SK-N-SH treated with all-trans-retinoic acid at 6 μM for 48 hours (cell line): ENCODE data around the gene GBX1.

ENCODE experiments used
- ATAC-seq: fragments of 200-7000 bp; cut with Tn5 transposase; 3 replicates; pipeline ENCODE4 v1.9.1; 2020; ENCODE audit warnings: mild to moderate bottlenecking, moderate library complexity
- ARNTL ChIP-seq: fragments of 450-650 bp; formaldehyde crosslinking; IDR thresholded peaks from 2 replicates; pipeline ENCODE4 v1.5.0; 2020; ENCODE audit warnings: low read depth, mild to moderate bottlenecking, moderate library complexity, borderline replicate concordance
- BACH2 ChIP-seq: fragments of 250-450 bp; sonication (Bioruptor Pico); IDR thresholded peaks from 2 replicates; pipeline ENCODE4 v1.9.0; 2021; ENCODE audit warnings: mild to moderate bottlenecking, borderline replicate concordance
- CSDC2 ChIP-seq: fragments of 250-450 bp; sonication (Bioruptor Pico); IDR thresholded peaks from 2 replicates; pipeline ENCODE4 v1.5.0; 2020; ENCODE audit warnings: mild to moderate bottlenecking, moderate library complexity
- ESRRG ChIP-seq: fragments of 250-450 bp; sonication (Bioruptor Pico); IDR thresholded peaks from 2 replicates; pipeline ENCODE4 v1.6.1; 2021; ENCODE audit warnings: mild to moderate bottlenecking
- GLIS3 ChIP-seq: fragments of 250-450 bp; sonication (Bioruptor Pico); IDR thresholded peaks from 2 replicates; pipeline ENCODE4 v1.5.0; 2020; ENCODE audit warnings: mild to moderate bottlenecking, moderate library complexity
- ISL1 ChIP-seq: fragments of 250-450 bp; sonication (Bioruptor Pico); IDR thresholded peaks from 2 replicates; pipeline ENCODE4 v2.1.2; 2022; ENCODE audit warnings: mild to moderate bottlenecking, moderate library complexity
- OSR1 ChIP-seq: fragments of 250-450 bp; sonication (Bioruptor Pico); IDR thresholded peaks from 2 replicates; pipeline ENCODE4 v1.8.0; 2022; ENCODE audit warnings: moderate library complexity, mild to moderate bottlenecking, inconsistent platforms
- PPARA ChIP-seq: fragments of 250-450 bp; sonication (Bioruptor Pico); IDR thresholded peaks from 2 replicates; pipeline ENCODE4 v1.5.0; 2020; ENCODE audit warnings: mild to moderate bottlenecking, borderline replicate concordance
- RARB ChIP-seq: fragments of 250-450 bp; sonication (Bioruptor Pico); IDR thresholded peaks from 2 replicates; pipeline ENCODE4 v1.8.0; 2021; ENCODE audit warnings: mild to moderate bottlenecking, moderate library complexity
- SNAI2 ChIP-seq: fragments of 250-450 bp; sonication (Bioruptor Pico); IDR thresholded peaks from 2 replicates; pipeline ENCODE4 v1.5.0; 2020; ENCODE audit warnings: mild to moderate bottlenecking, moderate library complexity
- TCF4 ChIP-seq: fragments of 250-450 bp; sonication (Bioruptor Pico); IDR thresholded peaks from 2 replicates; pipeline ENCODE4 v1.8.0; 2021; ENCODE audit warnings: mild to moderate bottlenecking, moderate library complexity, borderline replicate concordance
- TOX ChIP-seq: fragments of 250-450 bp; sonication (Bioruptor Pico); IDR thresholded peaks from 2 replicates; pipeline ENCODE4 v1.8.0; 2021; ENCODE audit warnings: mild to moderate bottlenecking, moderate library complexity, borderline replicate concordance
- ZC3H10 ChIP-seq: fragments of 250-450 bp; sonication (Bioruptor Pico); IDR thresholded peaks from 2 replicates; pipeline ENCODE4 v1.5.1; 2021; ENCODE audit warnings: mild to moderate bottlenecking, moderate library complexity
- ZFP3 ChIP-seq: fragments of 250-450 bp; sonication (Bioruptor Pico); IDR thresholded peaks from 2 replicates; pipeline ENCODE4 v1.5.0; 2020; ENCODE audit warnings: mild to moderate bottlenecking, moderate library complexity
- ZFP30 ChIP-seq: fragments of 450-650 bp; formaldehyde crosslinking; IDR thresholded peaks from 2 replicates; pipeline ENCODE4 v1.5.0; 2022; ENCODE audit warnings: mild to moderate bottlenecking, moderate library complexity
- ZNF8 ChIP-seq: fragments of 450-650 bp; formaldehyde crosslinking; IDR thresholded peaks from 2 replicates; pipeline ENCODE4 v1.5.0; 2020; ENCODE audit warnings: mild to moderate bottlenecking, moderate library complexity
- TF ChIP-seq, protein P1 (sequence below): fragments of 250-450 bp; sonication (Bioruptor Pico); IDR thresholded peaks from 2 replicates; pipeline ENCODE4 v1.5.0; 2020; ENCODE audit warnings: mild to moderate bottlenecking, moderate library complexity
- TF ChIP-seq, protein P2 (sequence below): fragments of 250-450 bp; sonication (Bioruptor Pico); IDR thresholded peaks from 2 replicates; pipeline ENCODE4 v1.8.0; 2021; ENCODE audit warnings: low read depth, mild to moderate bottlenecking, moderate library complexity, borderline replicate concordance
- TF ChIP-seq, protein P3 (sequence below): fragments of 250-450 bp; sonication (Bioruptor Pico); IDR thresholded peaks from 2 replicates; pipeline ENCODE4 v1.5.1; 2020; ENCODE audit warnings: low read depth, mild to moderate bottlenecking, moderate library complexity
- TF ChIP-seq, protein P4 (sequence below): fragments of 250-450 bp; sonication (Bioruptor Pico); IDR thresholded peaks from 2 replicates; pipeline ENCODE4 v1.5.1; 2021; ENCODE audit warnings: mild to moderate bottlenecking, moderate library complexity

GBX1 gene

DNA sequence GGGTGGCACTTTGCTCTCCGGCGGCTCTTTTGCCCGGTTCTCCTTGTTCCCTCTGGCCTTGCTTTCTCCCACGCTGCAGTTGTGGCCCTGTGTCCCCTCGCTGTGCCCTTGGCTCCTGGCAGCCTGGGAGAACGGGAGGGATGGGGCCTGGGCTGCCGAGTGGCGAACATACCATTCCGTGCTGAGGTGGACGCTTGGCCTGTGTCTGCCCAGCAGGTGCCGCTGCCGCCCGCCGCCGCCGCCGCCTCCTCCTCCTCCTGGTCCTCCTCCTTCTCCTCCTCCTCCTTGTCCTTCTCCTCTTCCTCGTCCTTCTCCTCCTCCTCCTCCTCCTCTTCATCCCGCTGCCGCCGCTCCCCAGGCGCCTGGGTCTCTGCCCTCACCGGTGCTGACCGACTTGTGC is 45.2 kb downstream of the GBX1 start:
- TF ChIP-seq OSR1 (no peak), ZFP30 (CRISPR knock-in tag) (no peak), RARB (CRISPR knock-in tag) (no peak), ZC3H10 (CRISPR knock-in tag) (no peak), TCF4 (CRISPR knock-in tag) (no peak), ISL1 (CRISPR knock-in tag) (no peak)
- TF ChIP-seq, protein P1, sequence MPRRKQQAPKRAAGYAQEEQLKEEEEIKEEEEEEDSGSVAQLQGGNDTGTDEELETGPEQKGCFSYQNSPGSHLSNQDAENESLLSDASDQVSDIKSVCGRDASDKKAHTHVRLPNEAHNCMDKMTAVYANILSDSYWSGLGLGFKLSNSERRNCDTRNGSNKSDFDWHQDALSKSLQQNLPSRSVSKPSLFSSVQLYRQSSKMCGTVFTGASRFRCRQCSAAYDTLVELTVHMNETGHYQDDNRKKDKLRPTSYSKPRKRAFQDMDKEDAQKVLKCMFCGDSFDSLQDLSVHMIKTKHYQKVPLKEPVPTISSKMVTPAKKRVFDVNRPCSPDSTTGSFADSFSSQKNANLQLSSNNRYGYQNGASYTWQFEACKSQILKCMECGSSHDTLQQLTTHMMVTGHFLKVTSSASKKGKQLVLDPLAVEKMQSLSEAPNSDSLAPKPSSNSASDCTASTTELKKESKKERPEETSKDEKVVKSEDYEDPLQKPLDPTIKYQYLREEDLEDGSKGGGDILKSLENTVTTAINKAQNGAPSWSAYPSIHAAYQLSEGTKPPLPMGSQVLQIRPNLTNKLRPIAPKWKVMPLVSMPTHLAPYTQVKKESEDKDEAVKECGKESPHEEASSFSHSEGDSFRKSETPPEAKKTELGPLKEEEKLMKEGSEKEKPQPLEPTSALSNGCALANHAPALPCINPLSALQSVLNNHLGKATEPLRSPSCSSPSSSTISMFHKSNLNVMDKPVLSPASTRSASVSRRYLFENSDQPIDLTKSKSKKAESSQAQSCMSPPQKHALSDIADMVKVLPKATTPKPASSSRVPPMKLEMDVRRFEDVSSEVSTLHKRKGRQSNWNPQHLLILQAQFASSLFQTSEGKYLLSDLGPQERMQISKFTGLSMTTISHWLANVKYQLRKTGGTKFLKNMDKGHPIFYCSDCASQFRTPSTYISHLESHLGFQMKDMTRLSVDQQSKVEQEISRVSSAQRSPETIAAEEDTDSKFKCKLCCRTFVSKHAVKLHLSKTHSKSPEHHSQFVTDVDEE, result no peak
- TF ChIP-seq, protein P2, sequence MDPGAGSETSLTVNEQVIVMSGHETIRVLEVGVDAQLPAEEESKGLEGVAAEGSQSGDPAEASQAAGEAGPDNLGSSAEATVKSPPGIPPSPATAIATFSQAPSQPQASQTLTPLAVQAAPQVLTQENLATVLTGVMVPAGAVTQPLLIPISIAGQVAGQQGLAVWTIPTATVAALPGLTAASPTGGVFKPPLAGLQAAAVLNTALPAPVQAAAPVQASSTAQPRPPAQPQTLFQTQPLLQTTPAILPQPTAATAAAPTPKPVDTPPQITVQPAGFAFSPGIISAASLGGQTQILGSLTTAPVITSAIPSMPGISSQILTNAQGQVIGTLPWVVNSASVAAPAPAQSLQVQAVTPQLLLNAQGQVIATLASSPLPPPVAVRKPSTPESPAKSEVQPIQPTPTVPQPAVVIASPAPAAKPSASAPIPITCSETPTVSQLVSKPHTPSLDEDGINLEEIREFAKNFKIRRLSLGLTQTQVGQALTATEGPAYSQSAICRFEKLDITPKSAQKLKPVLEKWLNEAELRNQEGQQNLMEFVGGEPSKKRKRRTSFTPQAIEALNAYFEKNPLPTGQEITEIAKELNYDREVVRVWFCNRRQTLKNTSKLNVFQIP (CRISPR knock-in tag), result no peak
- TF ChIP-seq, all 23 proteins: peak for 0

DNA sequence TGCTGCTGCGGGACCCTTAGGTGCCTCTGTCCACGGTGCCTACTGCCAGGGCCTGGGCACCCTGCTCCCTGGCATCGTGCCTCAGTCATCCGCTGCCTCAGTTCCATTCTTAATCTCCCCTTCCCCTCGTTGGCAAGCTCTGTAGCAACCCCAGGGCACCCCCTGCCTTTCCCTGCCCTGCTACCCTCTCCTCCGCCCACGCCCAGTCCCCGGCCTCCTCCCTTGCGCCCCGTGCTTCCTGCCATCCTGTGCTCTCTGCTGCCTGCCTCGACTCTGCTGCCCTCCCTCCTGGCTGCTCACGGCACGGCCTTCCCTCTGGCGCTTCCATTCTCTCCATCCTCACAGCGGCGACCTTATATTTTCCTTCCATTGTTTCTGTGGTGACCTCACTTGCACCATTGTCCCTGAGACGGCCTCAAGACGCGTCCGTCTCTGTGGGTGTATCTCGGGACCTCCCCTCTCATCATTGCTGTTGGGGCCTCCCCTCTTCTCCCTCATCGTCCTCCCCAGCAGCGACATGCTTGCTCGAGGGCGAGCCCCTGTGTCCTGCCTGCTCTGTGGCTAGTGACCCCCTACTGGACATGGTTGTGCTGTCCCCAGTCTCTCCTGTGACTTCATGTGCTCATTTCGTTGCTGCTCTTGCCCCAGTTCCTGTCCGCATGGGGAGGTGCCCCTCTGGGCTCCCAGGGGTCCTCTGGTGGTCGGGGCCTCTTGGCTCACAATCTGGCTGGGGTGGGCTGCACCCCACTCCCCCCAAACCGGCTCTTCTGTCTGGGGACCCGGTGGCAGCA is 45.9 kb downstream of the GBX1 start:
- TF ChIP-seq ISL1 (CRISPR knock-in tag) (no peak), ESRRG (no peak), GLIS3 (CRISPR knock-in tag) (no peak), ZFP30 (CRISPR knock-in tag) (no peak), RARB (CRISPR knock-in tag) (no peak), OSR1 (no peak), BACH2 (CRISPR knock-in tag) (no peak), TCF4 (CRISPR knock-in tag) (no peak), ARNTL (CRISPR knock-in tag) (no peak), ZC3H10 (CRISPR knock-in tag) (no peak), ZFP3 (CRISPR knock-in tag) (no peak), SNAI2 (CRISPR knock-in tag) (no peak), CSDC2 (CRISPR knock-in tag) (no peak)
- TF ChIP-seq, protein P2 (CRISPR knock-in tag), result no peak
- TF ChIP-seq, protein P1, result no peak
- ATAC-seq, result no peak

More for the DNA sequence above, 45.2 kb downstream of the GBX1 start:
- no peak for ATAC-seq

DNA sequence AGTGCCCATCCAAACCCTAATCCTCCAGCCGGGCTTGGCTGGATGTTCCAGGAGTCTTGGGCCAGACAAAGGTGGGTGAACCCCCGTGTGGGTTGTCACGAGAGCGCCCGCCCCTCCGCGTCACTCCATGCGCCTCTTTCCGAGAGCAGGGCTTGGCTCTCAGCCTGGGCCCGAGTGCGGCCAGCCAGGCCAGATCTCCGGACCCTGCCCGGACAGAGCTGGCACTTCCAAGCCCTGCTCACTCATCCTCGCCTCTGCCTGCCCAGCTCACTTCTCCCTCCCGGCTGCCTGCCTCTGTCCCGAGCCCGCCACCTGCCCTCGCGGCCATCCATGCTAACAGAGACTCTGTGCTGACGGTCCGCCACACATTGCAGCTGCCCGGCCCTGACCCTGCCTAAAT is 46.6 kb downstream of the GBX1 start:
- ATAC-seq, result no peak
- TF ChIP-seq RARB (CRISPR knock-in tag) (no peak), PPARA (CRISPR knock-in tag) (no peak)

DNA sequence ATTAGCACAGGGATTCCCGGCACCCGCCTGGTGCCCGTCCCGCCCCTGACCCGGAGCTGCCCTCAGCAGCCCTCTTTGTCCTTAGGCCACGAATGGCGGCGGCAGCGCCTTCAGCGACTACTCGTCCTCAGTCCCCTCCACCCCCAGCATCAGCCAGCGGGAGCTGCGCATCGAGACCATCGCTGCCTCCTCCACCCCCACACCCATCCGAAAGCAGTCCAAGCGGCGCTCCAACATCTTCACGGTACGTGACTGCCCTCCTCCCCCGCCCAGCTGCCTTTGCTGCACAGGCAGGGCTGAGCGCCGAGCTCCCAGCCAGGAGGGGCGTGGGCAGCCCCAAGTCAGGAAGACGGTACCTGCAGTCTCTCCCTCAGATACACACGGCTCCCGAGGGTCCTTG is 47.6 kb downstream of the GBX1 start:
- ATAC-seq, result no peak
- TF ChIP-seq RARB (CRISPR knock-in tag) (no peak), GLIS3 (CRISPR knock-in tag) (no peak), TOX (CRISPR knock-in tag) (no peak), SNAI2 (CRISPR knock-in tag) (no peak), ZFP30 (CRISPR knock-in tag) (no peak), ZFP3 (CRISPR knock-in tag) (no peak), BACH2 (CRISPR knock-in tag) (no peak), ISL1 (CRISPR knock-in tag) (no peak), OSR1 (no peak), ZNF8 (CRISPR knock-in tag) (no peak), ESRRG (no peak), ARNTL (CRISPR knock-in tag) (no peak), PPARA (CRISPR knock-in tag) (no peak)
- TF ChIP-seq, protein P3, sequence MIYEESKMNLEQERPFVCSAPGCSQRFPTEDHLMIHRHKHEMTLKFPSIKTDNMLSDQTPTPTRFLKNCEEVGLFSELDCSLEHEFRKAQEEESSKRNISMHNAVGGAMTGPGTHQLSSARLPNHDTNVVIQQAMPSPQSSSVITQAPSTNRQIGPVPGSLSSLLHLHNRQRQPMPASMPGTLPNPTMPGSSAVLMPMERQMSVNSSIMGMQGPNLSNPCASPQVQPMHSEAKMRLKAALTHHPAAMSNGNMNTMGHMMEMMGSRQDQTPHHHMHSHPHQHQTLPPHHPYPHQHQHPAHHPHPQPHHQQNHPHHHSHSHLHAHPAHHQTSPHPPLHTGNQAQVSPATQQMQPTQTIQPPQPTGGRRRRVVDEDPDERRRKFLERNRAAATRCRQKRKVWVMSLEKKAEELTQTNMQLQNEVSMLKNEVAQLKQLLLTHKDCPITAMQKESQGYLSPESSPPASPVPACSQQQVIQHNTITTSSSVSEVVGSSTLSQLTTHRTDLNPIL (CRISPR knock-in tag), result no peak
- TF ChIP-seq, protein P4, sequence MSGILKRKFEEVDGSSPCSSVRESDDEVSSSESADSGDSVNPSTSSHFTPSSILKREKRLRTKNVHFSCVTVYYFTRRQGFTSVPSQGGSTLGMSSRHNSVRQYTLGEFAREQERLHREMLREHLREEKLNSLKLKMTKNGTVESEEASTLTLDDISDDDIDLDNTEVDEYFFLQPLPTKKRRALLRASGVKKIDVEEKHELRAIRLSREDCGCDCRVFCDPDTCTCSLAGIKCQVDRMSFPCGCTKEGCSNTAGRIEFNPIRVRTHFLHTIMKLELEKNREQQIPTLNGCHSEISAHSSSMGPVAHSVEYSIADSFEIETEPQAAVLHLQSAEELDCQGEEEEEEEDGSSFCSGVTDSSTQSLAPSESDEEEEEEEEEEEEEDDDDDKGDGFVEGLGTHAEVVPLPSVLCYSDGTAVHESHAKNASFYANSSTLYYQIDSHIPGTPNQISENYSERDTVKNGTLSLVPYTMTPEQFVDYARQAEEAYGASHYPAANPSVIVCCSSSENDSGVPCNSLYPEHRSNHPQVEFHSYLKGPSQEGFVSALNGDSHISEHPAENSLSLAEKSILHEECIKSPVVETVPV, result no peak
